MCF 10A (cell line): ENCODE data around the gene LTK. TPM values are rescaled to one million over a fixed set of nuclear protein-coding genes. Genes with fewer than 3 reads are reported as not detected.

ENCODE experiments used
- BruUV-seq: library from RNA; stranded (reverse); fragments of 400-500 nt; replicated peaks from 2 replicates; lab custom pipeline; 2021; lab: Mats Ljungman, UMichigan
- CTCF ChIA-PET: fragments of 300-600 bp; sonication (Branson Sonifier 250); formaldehyde crosslinking; extraction: SDS; loops from one replicate; lab custom pipeline; 2021; ENCODE audit warnings: antibody characterized with exemption, inconsistent platforms; lab: Yijun Ruan, JAX
- POLR2A ChIA-PET: fragments of 300-600, 350-650 bp; sonication (Branson Sonifier 250); formaldehyde crosslinking; extraction: SDS; loops from one replicate; lab custom pipeline; 2020; ENCODE audit warnings: antibody characterized with exemption, inconsistent platforms; lab: Yijun Ruan, JAX
- DNase-seq: peaks from one replicate; pipeline ENCODE4 v3.0.0-alpha.2; 2018; ENCODE audit not compliant: unreplicated experiment
- H3K27ac Mint-ChIP-seq: one replicate; pipeline ENCODE4 v1.8.0; 2022; ENCODE audit warnings: mild to moderate bottlenecking, low read depth, mixed read lengths; ENCODE audit not compliant: unreplicated experiment
- H3K27me3 Mint-ChIP-seq: one replicate; pipeline ENCODE4 v1.8.0; 2022; ENCODE audit warnings: mixed read lengths; ENCODE audit not compliant: insufficient read depth, unreplicated experiment
- H3K36me3 Mint-ChIP-seq: one replicate; pipeline ENCODE4 v1.8.0; 2022; ENCODE audit warnings: mild to moderate bottlenecking, moderate library complexity, mixed read lengths; ENCODE audit not compliant: insufficient read depth, unreplicated experiment
- H3K4me1 Mint-ChIP-seq: one replicate; pipeline ENCODE4 v1.8.0; 2022; ENCODE audit warnings: mixed read lengths; ENCODE audit not compliant: insufficient read depth, unreplicated experiment
- H3K4me3 Mint-ChIP-seq: one replicate; pipeline ENCODE4 v1.8.0; 2022; ENCODE audit warnings: mild to moderate bottlenecking, moderate library complexity, mixed read lengths; ENCODE audit not compliant: unreplicated experiment
- H3K9me3 Mint-ChIP-seq: one replicate; pipeline ENCODE4 v1.8.0; 2022; ENCODE audit warnings: mixed read lengths; ENCODE audit not compliant: unreplicated experiment
- intact Hi-C: fragments of 100-400 bp; cut with micrococcal nuclease; formaldehyde crosslinking; loops from 2 replicates; pipeline ENCODE4 v1.14.1; 2022
- total RNA-seq: library from RNA; stranded (reverse); gene quantifications from 2 replicates; pipeline ENCODE4 v1.2.3, GENCODE V29; 2022
- TF ChIP-seq, protein P1 (sequence below): fragments of 200-600 bp; IDR thresholded peaks from one replicate; pipeline ENCODE4 v1.8.0; 2022; ENCODE audit warnings: antibody characterized with exemption, mild to moderate bottlenecking; ENCODE audit not compliant: unreplicated experiment

Gene LTK
- total RNA-seq, 1 experiment from 2014 or later, result not detected

DNA sequence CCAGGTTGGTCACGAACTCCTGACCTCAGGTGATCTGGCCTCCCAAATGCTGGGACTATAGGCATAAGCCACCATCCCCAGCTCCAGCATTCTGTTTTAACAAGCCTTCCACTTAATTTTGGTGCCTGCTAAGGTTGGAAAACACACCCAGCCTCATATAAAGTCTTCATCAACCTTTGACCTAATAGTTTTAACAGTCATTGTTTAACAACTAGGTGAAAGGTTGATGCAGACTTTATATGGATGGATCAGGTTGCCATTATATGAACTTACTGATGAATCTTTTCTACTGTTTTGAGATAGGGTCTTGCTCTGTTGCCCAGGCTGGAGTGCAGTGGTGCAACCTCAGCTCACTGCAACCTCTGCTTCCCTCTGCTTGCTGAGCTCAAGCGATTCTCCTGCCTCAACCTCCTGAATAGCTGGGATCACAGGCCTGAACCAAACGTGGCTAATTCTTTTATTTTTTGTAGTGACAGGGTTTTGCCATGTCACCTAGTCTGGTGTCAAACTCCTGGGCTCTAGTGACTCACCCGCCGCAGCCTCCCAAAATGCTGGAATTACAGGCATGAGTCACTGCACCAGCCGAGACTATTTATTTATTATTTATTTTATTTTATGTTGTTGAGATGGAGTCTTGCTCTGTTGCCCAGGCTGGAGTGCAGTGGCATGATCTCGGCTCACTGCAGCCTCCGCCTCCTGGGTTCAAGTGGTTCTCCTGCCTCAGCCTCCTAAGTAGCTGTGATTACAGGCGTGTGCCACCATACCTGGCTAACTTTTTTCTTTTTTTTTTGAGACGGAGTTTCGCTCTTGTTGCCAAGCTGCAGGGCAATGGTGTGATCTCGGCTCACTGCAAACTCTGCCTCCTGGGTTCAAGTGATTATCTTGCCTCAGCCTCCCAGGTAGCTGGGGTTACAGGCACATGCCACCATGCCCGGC, 33.5 kb upstream of the LTK start:
- H3K4me3 Mint-ChIP-seq, result no peak overlapping the region
- BruUV-seq, result no TSS peak
- intact Hi-C loops, result no loop called here
- H3K36me3 Mint-ChIP-seq, result no peaks in the 10 kb centered on the region
- no peak overlapping the region for H3K27ac Mint-ChIP-seq
- TF ChIP-seq, protein P1, sequence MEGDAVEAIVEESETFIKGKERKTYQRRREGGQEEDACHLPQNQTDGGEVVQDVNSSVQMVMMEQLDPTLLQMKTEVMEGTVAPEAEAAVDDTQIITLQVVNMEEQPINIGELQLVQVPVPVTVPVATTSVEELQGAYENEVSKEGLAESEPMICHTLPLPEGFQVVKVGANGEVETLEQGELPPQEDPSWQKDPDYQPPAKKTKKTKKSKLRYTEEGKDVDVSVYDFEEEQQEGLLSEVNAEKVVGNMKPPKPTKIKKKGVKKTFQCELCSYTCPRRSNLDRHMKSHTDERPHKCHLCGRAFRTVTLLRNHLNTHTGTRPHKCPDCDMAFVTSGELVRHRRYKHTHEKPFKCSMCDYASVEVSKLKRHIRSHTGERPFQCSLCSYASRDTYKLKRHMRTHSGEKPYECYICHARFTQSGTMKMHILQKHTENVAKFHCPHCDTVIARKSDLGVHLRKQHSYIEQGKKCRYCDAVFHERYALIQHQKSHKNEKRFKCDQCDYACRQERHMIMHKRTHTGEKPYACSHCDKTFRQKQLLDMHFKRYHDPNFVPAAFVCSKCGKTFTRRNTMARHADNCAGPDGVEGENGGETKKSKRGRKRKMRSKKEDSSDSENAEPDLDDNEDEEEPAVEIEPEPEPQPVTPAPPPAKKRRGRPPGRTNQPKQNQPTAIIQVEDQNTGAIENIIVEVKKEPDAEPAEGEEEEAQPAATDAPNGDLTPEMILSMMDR, result no peak
- ChIA-PET CTCF (interaction anchor here (0.7 to 1.0 kb wide), 2 partner anchors 10 to 38 kb away, joined by 3 to 6 read pairs; no protein-coding TSS in a partner anchor), POLR2A (no interaction called here)
- H3K4me1 Mint-ChIP-seq, result peaks cover 12% of the 10 kb centered on the region
- no peaks in the 10 kb centered on the region for H3K27me3 Mint-ChIP-seq
- no peaks in the 10 kb centered on the region for H3K9me3 Mint-ChIP-seq
- peak; percentile 74 for DNase-seq

DNA sequence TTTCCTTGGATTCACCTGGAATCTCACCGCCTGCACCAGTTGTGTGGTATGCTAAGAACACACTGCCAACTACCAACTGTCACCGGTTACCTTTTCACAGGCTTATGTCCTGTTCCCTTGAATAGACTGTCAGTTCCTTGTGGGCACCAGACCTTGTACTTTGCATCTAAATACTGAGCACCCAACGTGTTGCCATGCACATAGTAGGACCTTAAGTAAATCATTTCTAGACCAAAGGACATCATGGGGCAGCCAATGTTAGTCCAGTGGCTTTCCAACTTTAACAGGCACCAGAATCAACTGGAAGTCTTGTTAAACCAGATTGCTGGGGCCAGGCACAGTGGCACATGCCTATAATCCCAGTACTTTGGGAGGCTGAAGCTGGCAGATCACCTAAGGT, 31.6 kb upstream of the LTK start:
- ChIA-PET POLR2A (interaction anchor here (1.1 to 1.6 kb wide), 5 partner anchors 13 to 24 kb away, joined by 3 to 4 read pairs (median 3); no protein-coding TSS in a partner anchor), CTCF (interaction anchor here (0.6 to 2.5 kb wide), 2 partner anchors 12 to 61 kb away, joined by 3 to 10 read pairs; no protein-coding TSS in a partner anchor)
- no TSS peak for BruUV-seq
- Mint-ChIP-seq H3K4me3 (peak overlapping the region; percentile 87), H3K9me3 (no peaks in the 10 kb centered on the region), H3K36me3 (no peaks in the 10 kb centered on the region), H3K27me3 (no peaks in the 10 kb centered on the region), H3K4me1 (peaks cover 12% of the 10 kb centered on the region), H3K27ac (no peak overlapping the region)
- no peak for DNase-seq
- intact Hi-C loops, result no loop called here
- TF ChIP-seq, protein P1, result no peak

- intact Hi-C loops, result loop anchor here (1.0 kb wide), 1 partner anchor 68 kb away; no protein-coding TSS in a partner anchor
- peaks cover 12% of the 10 kb centered on the region for H3K4me1 Mint-ChIP-seq
- DNase-seq, result peak; percentile 14
- H3K36me3 Mint-ChIP-seq, result no peaks in the 10 kb centered on the region
- no peaks in the 10 kb centered on the region for H3K27me3 Mint-ChIP-seq
- no peaks in the 10 kb centered on the region for H3K9me3 Mint-ChIP-seq
- ChIA-PET CTCF (interaction anchor here (0.6 to 2.5 kb wide), 3 partner anchors 13 to 62 kb away, joined by 3 to 10 read pairs (median 4); no protein-coding TSS in a partner anchor), POLR2A (interaction anchor here (0.6 to 1.6 kb wide), 18 partner anchors 9 to 314 kb away, joined by 3 to 5 read pairs (median 3); partner anchors contain the start of genes CHP1, EXD1 and MGA)
- no TSS peak for BruUV-seq
- TF ChIP-seq, protein P1, result no peak
- peak overlapping the region; percentile 90 for H3K27ac Mint-ChIP-seq
- H3K4me3 Mint-ChIP-seq, result peak overlapping the region; percentile 87
Observed at GRCh38 chr15:41544650-41545015, 31.0 kb upstream of the LTK start.

GRCh38 chr15:41543521-41543870, 29.9 kb upstream of the LTK start:
- H3K9me3 Mint-ChIP-seq, result no peaks in the 10 kb centered on the region
- TF ChIP-seq, protein P1, result no peak
- peak overlapping the region; percentile 90 for H3K27ac Mint-ChIP-seq
- POLR2A ChIA-PET, result interaction anchor here (0.8 to 1.5 kb wide), 6 partner anchors 18 to 312 kb away, joined by 3 to 5 read pairs (median 3); partner anchors contain the start of genes CHP1, EXD1 and MGA
- DNase-seq, result no peak
- no peaks in the 10 kb centered on the region for H3K27me3 Mint-ChIP-seq
- CTCF ChIA-PET, result interaction anchor here (0.6 to 2.5 kb wide), 3 partner anchors 14 to 81 kb away, joined by 3 to 10 read pairs (median 3); no protein-coding TSS in a partner anchor
- H3K4me3 Mint-ChIP-seq, result peak overlapping the region; percentile 87
- intact Hi-C loops, result no loop called here
- peaks cover 12% of the 10 kb centered on the region for H3K4me1 Mint-ChIP-seq
- BruUV-seq, result no TSS peak
- H3K36me3 Mint-ChIP-seq, result peaks cover 4% of the 10 kb centered on the region
